SU-DHL-6 (cell line): ENCODE data around the gene SERPINA3.

Source experiments
- H2AFZ ChIP-seq: fragments of 200-600 bp; sonication (generic); 2 replicates; pipeline ENCODE4 v1.6.1; 2014; ENCODE audit warnings: low read depth, mild to moderate bottlenecking, moderate library complexity, mixed read lengths, antibody characterized with exemption, low read length; ENCODE audit not compliant: severe bottlenecking
- H3F3A ChIP-seq: fragments of 200-600 bp; shearing (Covaris generic); 2 replicates; pipeline ENCODE4 v1.6.0; 2016; ENCODE audit warnings: antibody characterized with exemption, mild to moderate bottlenecking; ENCODE audit not compliant: insufficient read depth
- H3K27ac ChIP-seq: fragments of 200-600 bp; sonication (generic); 2 replicates; pipeline ENCODE4 v1.5.1; 2016; ENCODE audit warnings: low read depth, mild to moderate bottlenecking, low read length, moderate library complexity, mixed read lengths
- H3K27me3 ChIP-seq: fragments of 200-600 bp; sonication (generic), shearing (Covaris generic); 2 replicates; pipeline ENCODE4 v1.6.0; 2014; ENCODE audit warnings: mild to moderate bottlenecking, low read length
- H3K36me3 ChIP-seq: fragments of 200-600 bp; sonication (generic); 2 replicates; pipeline ENCODE4 v1.6.1; 2014; ENCODE audit warnings: mild to moderate bottlenecking, low read length, mixed read lengths
- H3K4me2 ChIP-seq: fragments of 300-600, 200-600 bp; shearing (Covaris generic), sonication (generic); 2 replicates; pipeline ENCODE4 v1.6.0; 2014; ENCODE audit warnings: low read length, low read depth, mild to moderate bottlenecking; ENCODE audit not compliant: poor library complexity, severe bottlenecking
- H3K4me3 ChIP-seq: fragments of 200-600 bp; sonication (generic); 2 replicates; pipeline ENCODE4 v1.5.1; 2014; ENCODE audit warnings: antibody characterized with exemption, low read length, mild to moderate bottlenecking, mixed read lengths; ENCODE audit not compliant: insufficient read depth, poor library complexity, severe bottlenecking
- H3K79me2 ChIP-seq: fragments of 200-600 bp; sonication (generic); 2 replicates; pipeline ENCODE4 v1.6.1; 2014; ENCODE audit warnings: mild to moderate bottlenecking, low read length, moderate library complexity; ENCODE audit not compliant: insufficient read depth
- H3K9ac ChIP-seq: fragments of 200-600 bp; sonication (generic); 2 replicates; pipeline ENCODE4 v1.7.0; 2014; ENCODE audit warnings: mild to moderate bottlenecking, low read length
- H3K9me2 ChIP-seq: fragments of 200-600 bp; sonication (generic); replicated peaks from 2 replicates; pipeline ENCODE4 v1.6.1; 2014; ENCODE audit warnings: low read length; ENCODE audit not compliant: insufficient read depth
- H3K9me3 ChIP-seq: fragments of 200-600 bp; sonication (generic); 2 replicates; pipeline ENCODE4 v1.6.1; 2014; ENCODE audit warnings: low read length, mixed read lengths; ENCODE audit not compliant: insufficient read depth
- H4K20me1 ChIP-seq: fragments of 200-600 bp; sonication (generic); 2 replicates; pipeline ENCODE4 v1.6.1; 2014; ENCODE audit warnings: low read depth, mild to moderate bottlenecking, antibody characterized with exemption, low read length, moderate library complexity, mixed read lengths
- CTCF ChIP-seq: fragments of 200-600 bp; sonication (generic); IDR thresholded peaks from one replicate; pipeline ENCODE4 v1.5.1; 2017; ENCODE audit warnings: antibody characterized with exemption, mild to moderate bottlenecking, low read length, moderate library complexity; ENCODE audit not compliant: insufficient read depth, poor library complexity, severe bottlenecking
- EZH2phosphoT487 ChIP-seq: fragments of 200-600 bp; sonication (generic), shearing (Covaris generic); conservative IDR thresholded peaks from 2 replicates; pipeline ENCODE4 v1.6.1; 2018; ENCODE audit warnings: mild to moderate bottlenecking, antibody characterized with exemption, low read length, moderate library complexity, mixed read lengths

SERPINA3 gene

GRCh38 chr14:94583557-94583956, 28.6 kb upstream of the SERPINA3 start:
- Histone ChIP-seq H3F3A (no peaks in the 10 kb centered on the region), H3K27ac (no peak overlapping the region), H3K4me2 (no peak overlapping the region), H3K9me3 (no peaks in the 10 kb centered on the region), H3K9ac (no peak overlapping the region), H3K9me2 (no peaks in the 10 kb centered on the region), H3K4me3 (no peak overlapping the region), H2AFZ (no peak overlapping the region), H4K20me1 (no peaks in the 10 kb centered on the region), H3K79me2 (no peaks in the 10 kb centered on the region), H3K36me3 (no peaks in the 10 kb centered on the region), H3K27me3 (no peaks in the 10 kb centered on the region)
- TF ChIP-seq EZH2phosphoT487: no peak

GRCh38 chr14:94584591-94585280, 27.5 kb upstream of the SERPINA3 start:
- TF ChIP-seq CTCF: no peak
- TF ChIP-seq EZH2phosphoT487: no peak

GRCh38 chr14:94586635-94587034, 25.6 kb upstream of the SERPINA3 start:
- Histone ChIP-seq H2AFZ (no peak overlapping the region), H3K27me3 (no peaks in the 10 kb centered on the region), H3K36me3 (no peaks in the 10 kb centered on the region), H3K4me2 (no peak overlapping the region), H3F3A (no peaks in the 10 kb centered on the region), H4K20me1 (no peaks in the 10 kb centered on the region), H3K4me3 (no peak overlapping the region), H3K9me3 (no peaks in the 10 kb centered on the region), H3K9ac (no peak overlapping the region), H3K9me2 (no peaks in the 10 kb centered on the region), H3K79me2 (no peaks in the 10 kb centered on the region), H3K27ac (no peak overlapping the region)
- no peak for TF ChIP-seq EZH2phosphoT487
- TF ChIP-seq CTCF: no peak

More at GRCh38 chr14:94584591-94585280, 27.5 kb upstream of the SERPINA3 start:
- Histone ChIP-seq H3K9ac (no peak overlapping the region), H3K9me2 (no peaks in the 10 kb centered on the region), H3K4me3 (no peak overlapping the region), H3F3A (no peaks in the 10 kb centered on the region), H3K27me3 (no peaks in the 10 kb centered on the region), H3K79me2 (no peaks in the 10 kb centered on the region), H3K9me3 (no peaks in the 10 kb centered on the region), H3K36me3 (no peaks in the 10 kb centered on the region), H3K4me2 (no peak overlapping the region), H3K27ac (no peak overlapping the region), H4K20me1 (no peaks in the 10 kb centered on the region), H2AFZ (no peak overlapping the region)

GRCh38 chr14:94588311-94588710, 23.9 kb upstream of the SERPINA3 start:
- H3K9me2 ChIP-seq: no peaks in the 10 kb centered on the region
- no peaks in the 10 kb centered on the region for H3F3A ChIP-seq
- no peak overlapping the region for H3K4me3 ChIP-seq
- H3K4me2 ChIP-seq: no peak overlapping the region
- no peaks in the 10 kb centered on the region for H3K27me3 ChIP-seq
- no peak overlapping the region for H2AFZ ChIP-seq
- no peaks in the 10 kb centered on the region for H4K20me1 ChIP-seq
- H3K79me2 ChIP-seq: no peaks in the 10 kb centered on the region
- H3K36me3 ChIP-seq: no peaks in the 10 kb centered on the region
- no peak overlapping the region for H3K9ac ChIP-seq
- H3K9me3 ChIP-seq: no peaks in the 10 kb centered on the region
- H3K27ac ChIP-seq: no peak overlapping the region
- TF ChIP-seq EZH2phosphoT487: no peak
- no peak for TF ChIP-seq CTCF
